Activated CD4-positive, CD25-positive, alpha-beta regulatory T cell treated with anti-CD3 and anti-CD28 coated beads, Interleukin-2, amount 50 U/mL, for 72 hours (primary cell): ENCODE data around the gene CDC34.

Experiments used
- DNase-seq: peaks from one replicate; pipeline ENCODE4 v3.0.0; 2021

Gene CDC34

DNA sequence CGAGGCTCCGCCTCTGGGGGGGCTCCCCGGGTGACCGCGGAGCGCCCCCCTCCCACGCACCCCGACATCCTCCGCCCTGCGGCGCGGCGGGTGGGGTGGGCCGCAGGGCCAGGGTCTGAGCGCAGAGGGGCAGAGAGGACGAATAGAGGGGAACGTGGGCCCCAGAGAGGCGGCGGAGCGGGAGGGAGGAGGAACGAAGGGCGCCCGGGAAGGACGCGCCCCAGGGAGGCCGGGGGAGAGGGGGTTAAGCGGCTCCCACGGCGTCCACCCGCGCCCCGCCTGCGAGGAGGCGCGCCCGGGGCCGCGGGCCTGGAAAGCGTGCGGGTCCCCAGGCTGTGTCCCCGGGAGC is 59.2 kb downstream of the CDC34 start:
- no peak for DNase-seq

DNA sequence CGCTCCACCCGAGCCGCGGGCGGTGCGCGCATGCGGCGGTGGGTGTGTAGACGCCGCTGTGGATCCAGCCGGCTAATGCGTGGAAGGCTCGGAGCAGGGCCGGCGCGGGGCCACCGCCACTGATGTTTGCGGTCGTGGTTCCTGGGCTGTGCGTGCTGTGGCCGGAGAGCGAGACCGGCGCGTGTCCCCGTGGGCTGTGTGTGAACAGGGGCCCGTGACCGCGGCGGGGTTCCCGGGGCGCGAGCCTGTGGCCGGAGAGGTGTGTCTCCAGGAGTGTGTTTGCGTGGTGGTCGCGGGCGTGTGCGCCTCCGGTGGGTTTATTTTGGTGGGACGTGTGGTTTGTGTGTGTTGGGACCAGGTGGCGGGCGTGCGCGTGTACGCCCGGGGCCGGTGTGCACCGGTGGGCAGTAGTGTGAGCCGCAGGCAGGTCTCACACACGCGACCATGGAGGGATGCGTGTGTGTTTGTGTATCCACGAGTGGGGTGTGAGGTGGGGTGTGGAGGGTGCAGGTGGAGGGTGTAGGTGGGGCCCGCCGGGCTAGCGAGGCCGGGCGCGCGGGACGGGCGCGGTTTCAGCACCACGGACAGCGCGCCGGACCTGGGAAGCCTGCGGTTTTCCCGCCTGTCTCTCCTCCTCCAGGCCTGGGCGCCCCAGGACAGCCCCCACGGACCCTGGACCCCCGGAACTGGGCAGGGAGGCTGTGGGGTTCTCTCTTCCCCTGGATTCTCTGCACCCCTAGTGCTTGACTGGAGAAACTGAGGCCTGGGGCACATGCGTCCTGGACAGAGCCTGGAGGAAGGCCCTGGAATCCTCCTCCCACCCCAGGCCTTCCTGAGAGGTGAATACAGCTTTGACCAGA is 59.8 kb downstream of the CDC34 start:
- DNase-seq = no peak
